IgD-negative memory B cell (primary cell): Measurements from ENCODE around the gene LOXL1. TPM values are rescaled to one million over a fixed set of nuclear protein-coding genes. Genes with fewer than 3 reads are reported as not detected.

Experiments
- H3K27ac Mint-ChIP-seq, 3 donors: one replicate each; pipeline ENCODE4 v1.8.0; 2020 to 2022; ENCODE audit warnings: mild to moderate bottlenecking in 3 of 3, mixed read lengths in 3 of 3, moderate library complexity in 1 of 3
- H3K27me3 Mint-ChIP-seq: one replicate; pipeline ENCODE4 v1.8.0; 2021; ENCODE audit warnings: mixed read lengths
- H3K36me3 Mint-ChIP-seq: one replicate; pipeline ENCODE4 v1.8.0; 2020; ENCODE audit warnings: mild to moderate bottlenecking, mixed read lengths
- H3K4me1 Mint-ChIP-seq, 3 donors: one replicate each; pipeline ENCODE4 v1.8.0; 2020 to 2022; ENCODE audit warnings: mixed read lengths in 3 of 3, mild to moderate bottlenecking in 1 of 3
- H3K4me3 Mint-ChIP-seq, 4 donors: one replicate each; pipeline ENCODE4 v1.8.0; 2020 to 2022; ENCODE audit warnings: mild to moderate bottlenecking in 4 of 4, mixed read lengths in 4 of 4, moderate library complexity in 3 of 4
- H3K9me3 Mint-ChIP-seq, 3 donors: one replicate each; pipeline ENCODE4 v1.8.0; 2020 to 2021; ENCODE audit warnings: mixed read lengths in 3 of 3, mild to moderate bottlenecking in 1 of 3
- polyA plus RNA-seq: library from polyadenylated mRNA; unstranded; fragments of 300-500 nt; fragmentation: Illumina TruSeq; gene quantifications from one replicate; pipeline ENCODE4 v1.2.3, GENCODE V29; 2021

The LOXL1 gene
- polyA plus RNA-seq, 1 donor from 2014 or later = 0.55 TPM

GRCh38 chr15:73924171-73924921 is 1.9 kb upstream of the LOXL1 start:
- Mint-ChIP-seq H3K4me1 (peaks cover 5 to 20% (median 16%) of the 10 kb centered on the region in 3 donors), H3K4me3 (peak overlapping the region in 3 of 4 donors; percentile 13 to 74 (median 45)), H3K36me3 (no peaks in the 10 kb centered on the region)

GRCh38 chr15:73925848-73926218 is 429 bp upstream of the LOXL1 start:
- peaks cover 5% of the 10 kb centered on the region for H3K27me3 Mint-ChIP-seq
- peak overlapping the region in 3 of 4 donors; percentile 51 to 74 (median 58) for H3K4me3 Mint-ChIP-seq
- H3K27ac Mint-ChIP-seq = peak overlapping the region in 1 of 3 donors; percentile 32
- H3K4me1 Mint-ChIP-seq = peaks cover 0 to 14% (median 12%) of the 10 kb centered on the region in 3 donors
- no peaks in the 10 kb centered on the region for H3K36me3 Mint-ChIP-seq
- H3K9me3 Mint-ChIP-seq = no peaks in the 10 kb centered on the region

More at GRCh38 chr15:73924171-73924921, 1.9 kb upstream of the LOXL1 start:
- H3K27ac Mint-ChIP-seq = no peak overlapping the region
- H3K27me3 Mint-ChIP-seq = peaks cover 5% of the 10 kb centered on the region
- H3K9me3 Mint-ChIP-seq = no peaks in the 10 kb centered on the region

GRCh38 chr15:73927003-73927475 is 777 bp downstream of the LOXL1 start:
- Mint-ChIP-seq H3K4me3 (peak overlapping the region in 3 of 4 donors; percentile 27 to 60 (median 52)), H3K36me3 (no peaks in the 10 kb centered on the region), H3K4me1 (peaks cover 0 to 14% (median 12%) of the 10 kb centered on the region in 3 donors), H3K9me3 (no peaks in the 10 kb centered on the region), H3K27ac (no peak overlapping the region), H3K27me3 (peaks cover 8% of the 10 kb centered on the region)

GRCh38 chr15:73927476-73928240 is 1.4 kb downstream of the LOXL1 start:
- Mint-ChIP-seq H3K27me3 (peaks cover 8% of the 10 kb centered on the region), H3K4me1 (peaks cover 0 to 14% (median 12%) of the 10 kb centered on the region in 3 donors), H3K9me3 (no peaks in the 10 kb centered on the region), H3K36me3 (no peaks in the 10 kb centered on the region), H3K4me3 (peak overlapping the region; percentile 23 to 90 (median 68)), H3K27ac (peak overlapping the region in 1 of 3 donors; percentile 85)

GRCh38 chr15:73928241-73928579 is 1.9 kb downstream of the LOXL1 start:
- Mint-ChIP-seq H3K9me3 (no peaks in the 10 kb centered on the region), H3K27me3 (peaks cover 8% of the 10 kb centered on the region), H3K36me3 (no peaks in the 10 kb centered on the region), H3K4me3 (peak overlapping the region; percentile 23 to 90 (median 68)), H3K4me1 (peaks cover 0 to 14% (median 12%) of the 10 kb centered on the region in 3 donors), H3K27ac (peak overlapping the region in 1 of 3 donors; percentile 85)

- Mint-ChIP-seq H3K9me3 (no peaks in the 10 kb centered on the region), H3K4me3 (peak overlapping the region in 2 of 4 donors; percentile 27 to 55), H3K4me1 (peaks cover 0 to 8% (median 8%) of the 10 kb centered on the region in 3 donors), H3K27me3 (peaks cover 8% of the 10 kb centered on the region), H3K27ac (no peak overlapping the region), H3K36me3 (no peaks in the 10 kb centered on the region)
Observed at GRCh38 chr15:73928971-73929627, 2.8 kb downstream of the LOXL1 start.

- H3K4me1 Mint-ChIP-seq = peaks cover 0 to 8% (median 7%) of the 10 kb centered on the region in 3 donors
- no peaks in the 10 kb centered on the region for H3K9me3 Mint-ChIP-seq
- H3K27ac Mint-ChIP-seq = no peak overlapping the region
- no peak overlapping the region for H3K4me3 Mint-ChIP-seq
- peaks cover 11% of the 10 kb centered on the region for H3K27me3 Mint-ChIP-seq
- H3K36me3 Mint-ChIP-seq = no peaks in the 10 kb centered on the region
Observed at GRCh38 chr15:73930371-73930770, 4.1 kb downstream of the LOXL1 start.

- H3K27ac Mint-ChIP-seq = no peak overlapping the region
- peaks cover 0 to 6% (median 5%) of the 10 kb centered on the region in 3 donors for H3K4me1 Mint-ChIP-seq
- H3K9me3 Mint-ChIP-seq = no peaks in the 10 kb centered on the region
- H3K36me3 Mint-ChIP-seq = no peaks in the 10 kb centered on the region
- H3K4me3 Mint-ChIP-seq = peak overlapping the region in 1 of 4 donors; percentile 31
- H3K27me3 Mint-ChIP-seq = peaks cover 11% of the 10 kb centered on the region
Observed at GRCh38 chr15:73930790-73931281, 4.6 kb downstream of the LOXL1 start.

GRCh38 chr15:73931441-73931840 is 5.2 kb downstream of the LOXL1 start:
- Mint-ChIP-seq H3K9me3 (no peaks in the 10 kb centered on the region), H3K27me3 (peaks cover 11% of the 10 kb centered on the region), H3K27ac (peak overlapping the region in 1 of 3 donors; percentile 9), H3K36me3 (no peaks in the 10 kb centered on the region), H3K4me3 (peak overlapping the region in 1 of 4 donors; percentile 31), H3K4me1 (peaks cover 0 to 6% (median 5%) of the 10 kb centered on the region in 3 donors)

- H3K4me3 Mint-ChIP-seq = no peak overlapping the region
- H3K36me3 Mint-ChIP-seq = no peaks in the 10 kb centered on the region
- peaks cover 11% of the 10 kb centered on the region for H3K27me3 Mint-ChIP-seq
- peaks cover 0 to 8% (median 5%) of the 10 kb centered on the region in 3 donors for H3K4me1 Mint-ChIP-seq
- H3K9me3 Mint-ChIP-seq = no peaks in the 10 kb centered on the region
- H3K27ac Mint-ChIP-seq = no peak overlapping the region
Observed at GRCh38 chr15:73932381-73933191, 6.3 kb downstream of the LOXL1 start.

- Mint-ChIP-seq H3K27me3 (peaks cover 6% of the 10 kb centered on the region), H3K4me3 (no peak overlapping the region), H3K4me1 (peaks cover 0 to 5% (median 2%) of the 10 kb centered on the region in 3 donors), H3K36me3 (no peaks in the 10 kb centered on the region), H3K9me3 (no peaks in the 10 kb centered on the region), H3K27ac (no peak overlapping the region)
Observed at GRCh38 chr15:73934281-73934680, 8.0 kb downstream of the LOXL1 start.

- Mint-ChIP-seq H3K4me1 (peaks cover 0 to 5% (median 2%) of the 10 kb centered on the region in 3 donors), H3K27me3 (peaks cover 6% of the 10 kb centered on the region)
Observed at GRCh38 chr15:73935547-73935946, 9.3 kb downstream of the LOXL1 start.

GRCh38 chr15:73936181-73936580 is 9.9 kb downstream of the LOXL1 start:
- peaks cover 0 to 5% (median 2%) of the 10 kb centered on the region in 3 donors for H3K4me1 Mint-ChIP-seq
- H3K4me3 Mint-ChIP-seq = no peak overlapping the region
- H3K9me3 Mint-ChIP-seq = no peaks in the 10 kb centered on the region
- peaks cover 4% of the 10 kb centered on the region for H3K27me3 Mint-ChIP-seq
- H3K36me3 Mint-ChIP-seq = no peaks in the 10 kb centered on the region
- H3K27ac Mint-ChIP-seq = no peak overlapping the region

More at GRCh38 chr15:73935547-73935946, 9.3 kb downstream of the LOXL1 start:
- no peak overlapping the region for H3K27ac Mint-ChIP-seq
- H3K4me3 Mint-ChIP-seq = no peak overlapping the region
- no peaks in the 10 kb centered on the region for H3K36me3 Mint-ChIP-seq
- H3K9me3 Mint-ChIP-seq = no peaks in the 10 kb centered on the region
